ENCODE results near the gene PPIP5K2.

DNA sequence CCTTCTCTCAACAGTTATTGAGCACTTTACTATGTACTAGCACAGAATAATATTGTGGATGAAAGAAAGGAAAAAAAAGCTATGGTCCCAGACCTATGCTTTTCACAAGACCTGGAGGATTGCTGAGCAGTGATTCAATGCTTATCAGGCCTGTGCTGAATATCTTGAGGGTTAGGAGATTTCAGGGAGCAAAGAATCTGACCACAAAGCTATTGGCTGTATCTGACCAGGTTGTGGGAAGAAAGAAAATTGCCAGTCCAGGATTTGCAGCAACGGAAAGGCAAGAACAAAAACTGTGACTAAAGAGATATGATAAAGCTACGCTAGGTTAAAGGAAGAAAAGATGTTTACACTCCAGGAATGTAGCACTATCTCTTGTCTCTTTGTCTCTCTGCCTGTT lies 123.6 kb downstream of the PPIP5K2 start:
- TF ChIP-seq, protein P1, sequence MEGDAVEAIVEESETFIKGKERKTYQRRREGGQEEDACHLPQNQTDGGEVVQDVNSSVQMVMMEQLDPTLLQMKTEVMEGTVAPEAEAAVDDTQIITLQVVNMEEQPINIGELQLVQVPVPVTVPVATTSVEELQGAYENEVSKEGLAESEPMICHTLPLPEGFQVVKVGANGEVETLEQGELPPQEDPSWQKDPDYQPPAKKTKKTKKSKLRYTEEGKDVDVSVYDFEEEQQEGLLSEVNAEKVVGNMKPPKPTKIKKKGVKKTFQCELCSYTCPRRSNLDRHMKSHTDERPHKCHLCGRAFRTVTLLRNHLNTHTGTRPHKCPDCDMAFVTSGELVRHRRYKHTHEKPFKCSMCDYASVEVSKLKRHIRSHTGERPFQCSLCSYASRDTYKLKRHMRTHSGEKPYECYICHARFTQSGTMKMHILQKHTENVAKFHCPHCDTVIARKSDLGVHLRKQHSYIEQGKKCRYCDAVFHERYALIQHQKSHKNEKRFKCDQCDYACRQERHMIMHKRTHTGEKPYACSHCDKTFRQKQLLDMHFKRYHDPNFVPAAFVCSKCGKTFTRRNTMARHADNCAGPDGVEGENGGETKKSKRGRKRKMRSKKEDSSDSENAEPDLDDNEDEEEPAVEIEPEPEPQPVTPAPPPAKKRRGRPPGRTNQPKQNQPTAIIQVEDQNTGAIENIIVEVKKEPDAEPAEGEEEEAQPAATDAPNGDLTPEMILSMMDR (IDR thresholded peaks at IDR 0.05): no peak
- TF ChIP-seq POLR2A (IDR thresholded peaks at IDR 0.05): no peak

Measured in transverse colon (tissue), 3 donors.